ENCODE data around the gene SASH1. TPM values are rescaled to one million over a fixed set of nuclear protein-coding genes. Genes with fewer than 3 reads are reported as not detected.

Gene SASH1
- total RNA-seq, 1 experiment from 2014 or later: 11.7 TPM

- Histone ChIP-seq H3K36me3 (ENCODE audit: control insufficient read depth in 1 of 2, insufficient read depth in 2 of 2, low read length in 2 of 2) (no peaks in the 10 kb centered on the region), H3K9ac (ENCODE audit: low read length) (no peak overlapping the region), H3K27me3 (ENCODE audit: insufficient read depth, low read length) (peaks cover 4% of the 10 kb centered on the region; the same call in 1 of the 2 replicates), H3K9me2 (ENCODE audit: insufficient read depth) (no peaks in the 10 kb centered on the region), H3K9me3 (ENCODE audit: control insufficient read depth in 1 of 2, insufficient read depth in 1 of 2, low read depth in 1 of 2, low read length in 2 of 2) (no peaks in the 10 kb centered on the region), H3K4me1 (ENCODE audit: control insufficient read depth in 1 of 2, insufficient read depth in 2 of 2, low read length in 2 of 2) (peaks cover 0 to 6% of the 10 kb centered on the region in 2 experiments; a peak in 2 of 4 replicates), H2AFZ (ENCODE audit: low read depth, low read length, poor library complexity, severe bottlenecking) (no peak overlapping the region), H3K4me3 (replicated peaks in 1 of 2; ENCODE audit: low read depth in 1 of 2, low read length in 2 of 2) (no peak overlapping the region), H3K4me2 (ENCODE audit: low read length) (no peak overlapping the region), H3K79me2 (ENCODE audit: insufficient read depth, low read length) (no peaks in the 10 kb centered on the region), H4K20me1 (ENCODE audit: insufficient read depth) (no peaks in the 10 kb centered on the region), H3K27ac (ENCODE audit: low read depth, low read length) (no peak overlapping the region)
- ATAC-seq (no peak), DNase-seq (ENCODE audit: low read depth, low spot score) (no peak)
- ChIA-PET CTCF (no interaction called here), POLR2A (no interaction called here), RAD21 (ENCODE audit: low non-redundant PET in 1 of 2, low total read pairs in 2 of 2, uncharacterized antibody in 2 of 2, unreplicated experiment in 2 of 2) (no interaction called here)
- BruUV-seq (replicated peaks): no TSS peak
- intact Hi-C loops (cut with micrococcal nuclease): no loop called here
- TF ChIP-seq CTCF (IDR thresholded peaks at IDR 0.05 in 2 of 3, conservative IDR thresholded peaks at IDR 0.05 in 1 of 3; ENCODE audit: borderline replicate concordance in 1 of 3, insufficient read depth in 1 of 3, low read depth in 2 of 3, low read length in 2 of 3) (no peak), SP1 (IDR thresholded peaks at IDR 0.05; ENCODE audit: low read depth) (no peak), JUND (IDR thresholded peaks at IDR 0.05) (no peak), RAD21 (IDR thresholded peaks at IDR 0.05; ENCODE audit: low read depth) (no peak), ATF3 (IDR thresholded peaks at IDR 0.05) (no peak)
These were observed 250.6 kb downstream of the SASH1 start for GRCh38 chr6:148593130-148593812.

GRCh38 chr6:148593813-148594170 is 251.2 kb downstream of the SASH1 start:
- H3K9me3 ChIP-seq (ENCODE audit: control insufficient read depth in 1 of 2, insufficient read depth in 1 of 2, low read depth in 1 of 2, low read length in 2 of 2): no peaks in the 10 kb centered on the region
- ATAC-seq (no peak), DNase-seq (ENCODE audit: low read depth, low spot score) (no peak)
- ChIA-PET CTCF (no interaction called here), POLR2A (no interaction called here), RAD21 (ENCODE audit: low non-redundant PET in 1 of 2, low total read pairs in 2 of 2, uncharacterized antibody in 2 of 2, unreplicated experiment in 2 of 2) (no interaction called here)
- peaks cover 4% of the 10 kb centered on the region; the same call in 1 of the 2 replicates for H3K27me3 ChIP-seq (ENCODE audit: insufficient read depth, low read length)
- no peak for TF ChIP-seq ELF1 (IDR thresholded peaks at IDR 0.05; ENCODE audit: borderline replicate concordance, low read depth)
- TF ChIP-seq FOSL1 (IDR thresholded peaks at IDR 0.05; ENCODE audit: low read depth): no peak
- TF ChIP-seq MAX (IDR thresholded peaks at IDR 0.05): no peak
- TF ChIP-seq CTCF (IDR thresholded peaks at IDR 0.05 in 2 of 3, conservative IDR thresholded peaks at IDR 0.05 in 1 of 3; ENCODE audit: borderline replicate concordance in 1 of 3, insufficient read depth in 1 of 3, low read depth in 2 of 3, low read length in 2 of 3): no peak
- no peak overlapping the region for H3K4me3 ChIP-seq (replicated peaks in 1 of 2; ENCODE audit: low read depth in 1 of 2, low read length in 2 of 2)
- no peak overlapping the region for H3K9ac ChIP-seq (ENCODE audit: low read length)
- H3K36me3 ChIP-seq (ENCODE audit: control insufficient read depth in 1 of 2, insufficient read depth in 2 of 2, low read length in 2 of 2): no peaks in the 10 kb centered on the region
- intact Hi-C loops (cut with micrococcal nuclease): no loop called here
- no TSS peak for BruUV-seq (replicated peaks)
- no peaks in the 10 kb centered on the region for H3K9me2 ChIP-seq (ENCODE audit: insufficient read depth)
- H3K4me2 ChIP-seq (ENCODE audit: low read length): no peak overlapping the region
- H3K79me2 ChIP-seq (ENCODE audit: insufficient read depth, low read length): no peaks in the 10 kb centered on the region
- H2AFZ ChIP-seq (ENCODE audit: low read depth, low read length, poor library complexity, severe bottlenecking): no peak overlapping the region
- no peak overlapping the region for H3K27ac ChIP-seq (ENCODE audit: low read depth, low read length)
- peaks cover 0 to 6% of the 10 kb centered on the region in 2 experiments; a peak in 2 of 4 replicates for H3K4me1 ChIP-seq (ENCODE audit: control insufficient read depth in 1 of 2, insufficient read depth in 2 of 2, low read length in 2 of 2)
- H4K20me1 ChIP-seq (ENCODE audit: insufficient read depth): no peaks in the 10 kb centered on the region
